Liver (tissue), 9 donors: ENCODE measurements around the gene TMBIM1. TPM values are rescaled to one million over a fixed set of nuclear protein-coding genes. Genes with fewer than 3 reads are reported as not detected.

ENCODE experiments used
- DNase-seq: peaks from one replicate; pipeline ENCODE4 v3.0.0-alpha.2; 2017; ENCODE audit warnings: low spot score
- H3K27ac ChIP-seq, 2 donors: one replicate each; pipeline ENCODE4 v1.7.0; 2013; ENCODE audit warnings: inconsistent platforms in 2 of 2, low read length in 2 of 2, control low read depth in 1 of 2, low read depth in 1 of 2, mild to moderate bottlenecking in 1 of 2
- H3K27me3 ChIP-seq, 4 donors: one replicate each; pipeline versions ENCODE4 v1.6.1 to v1.7.0; 2013; ENCODE audit warnings: low read length in 3 of 4, inconsistent platforms in 1 of 4, mild to moderate bottlenecking in 1 of 4, moderate library complexity in 1 of 4; ENCODE audit not compliant: control insufficient read depth in 4 of 4, insufficient read depth in 4 of 4
- H3K36me3 ChIP-seq, 4 donors: one replicate each; pipeline versions ENCODE4 v1.6.1 to v1.7.0; 2013; ENCODE audit warnings: low read length in 3 of 4, mild to moderate bottlenecking in 3 of 4, low read depth in 1 of 4, moderate library complexity in 1 of 4; ENCODE audit not compliant: control insufficient read depth in 4 of 4, insufficient read depth in 3 of 4
- H3K4me1 ChIP-seq, 4 donors: one replicate each; pipeline versions ENCODE4 v1.6.1 to v1.7.0; 2013; ENCODE audit warnings: low read length in 3 of 4, mild to moderate bottlenecking in 3 of 4, moderate library complexity in 1 of 4; ENCODE audit not compliant: control insufficient read depth in 4 of 4, insufficient read depth in 4 of 4
- H3K4me3 ChIP-seq, 3 donors: one replicate each; pipeline versions ENCODE4 v1.6.1 to v1.7.0; 2013; ENCODE audit warnings: low read length in 3 of 3, control low read depth in 1 of 3, low read depth in 1 of 3, mild to moderate bottlenecking in 1 of 3
- H3K9ac ChIP-seq, 2 donors: one replicate each; pipeline ENCODE4 v1.7.0; 2013; ENCODE audit warnings: low read length in 2 of 2, mild to moderate bottlenecking in 2 of 2, moderate library complexity in 2 of 2, control low read depth in 1 of 2, low read depth in 1 of 2
- H3K9me3 ChIP-seq, 4 donors: one replicate each; pipeline versions ENCODE4 v1.6.1 to v1.7.0; 2013; ENCODE audit warnings: low read length in 3 of 4; ENCODE audit not compliant: control insufficient read depth in 4 of 4
- ATF3 ChIP-seq: IDR thresholded peaks from 2 replicates; pipeline ENCODE4 v1.6.1; 2016; ENCODE audit warnings: antibody characterized with exemption
- FOXA2 ChIP-seq: IDR thresholded peaks from 2 replicates; pipeline ENCODE4 v1.6.1; 2016; ENCODE audit warnings: antibody characterized with exemption
- GABPA ChIP-seq, 2 donors: IDR thresholded peaks in 1 of 2; conservative IDR thresholded peaks in 1 of 2; 2 replicates each; pipeline ENCODE4 v1.6.1; 2016; ENCODE audit warnings: antibody characterized with exemption in 2 of 2, mild to moderate bottlenecking in 1 of 2, moderate library complexity in 1 of 2
- HNF4A ChIP-seq, 2 donors: conservative IDR thresholded peaks; 2 replicates each; pipeline ENCODE4 v1.6.1; 2016; ENCODE audit warnings: antibody characterized with exemption in 2 of 2, mild to moderate bottlenecking in 2 of 2
- HNF4G ChIP-seq: IDR thresholded peaks from 2 replicates; pipeline ENCODE4 v1.6.1; 2016; ENCODE audit warnings: antibody characterized with exemption
- JUND ChIP-seq, 2 donors: IDR thresholded peaks; 2 replicates each; pipeline ENCODE4 v1.6.1; 2016; ENCODE audit warnings: antibody characterized with exemption in 2 of 2
- MAX ChIP-seq: IDR thresholded peaks from 2 replicates; pipeline ENCODE4 v1.6.1; 2016; ENCODE audit warnings: antibody characterized with exemption
- NR2F2 ChIP-seq: IDR thresholded peaks from 2 replicates; pipeline ENCODE4 v1.6.1; 2016; ENCODE audit warnings: antibody characterized with exemption
- RAD21 ChIP-seq, 2 donors: IDR thresholded peaks; 2 replicates each; pipeline ENCODE4 v1.6.1; 2016; ENCODE audit warnings: antibody characterized with exemption in 2 of 2, mild to moderate bottlenecking in 2 of 2
- RXRA ChIP-seq, 2 donors: IDR thresholded peaks; 2 replicates each; pipeline ENCODE4 v1.6.1; 2017 to 2018; ENCODE audit warnings: antibody characterized with exemption in 2 of 2, mild to moderate bottlenecking in 1 of 2
- SP1 ChIP-seq: IDR thresholded peaks from 2 replicates; pipeline ENCODE4 v1.6.1; 2018; ENCODE audit warnings: antibody characterized with exemption, mild to moderate bottlenecking
- TAF1 ChIP-seq: conservative IDR thresholded peaks from 2 replicates; pipeline ENCODE4 v1.6.1; 2016; ENCODE audit warnings: antibody characterized with exemption, mild to moderate bottlenecking
- YY1 ChIP-seq: IDR thresholded peaks from 2 replicates; pipeline ENCODE4 v1.6.1; 2016; ENCODE audit warnings: antibody characterized with exemption, mild to moderate bottlenecking
- ZBTB33 ChIP-seq: IDR thresholded peaks from 2 replicates; pipeline ENCODE4 v1.6.1; 2016; ENCODE audit warnings: antibody characterized with exemption
- WGBS: extraction: QIAGEN DNeasy Blood & Tissue Kit; methylation state at CpG from one replicate; pipeline ENCODE4 v1.1.7; 2013; 5-methylcytosine and 5-hydroxymethylcytosine counted together
- polyA plus RNA-seq, 2 donors: library from polyadenylated mRNA; stranded (reverse) in 1 of 2; unstranded in 1 of 2; fragments of 200-250 nt in 1 of 2; fragments of >200 nt in 1 of 2; fragmentation: Nextera tagmentation in 1 of 2; extraction: Ambion mirVana in 1 of 2; gene quantifications; one replicate each; pipeline versions ENCODE4 v1.2.1 to v1.2.3, GENCODE V29; 2013 to 2015
- total RNA-seq, 2 donors: library from RNA; depleted of rRNA; stranded (reverse); fragments of >200 nt; gene quantifications; one replicate each; pipeline ENCODE4 v1.2.3, GENCODE V29; 2014
- TF ChIP-seq, protein P1 (sequence below): fragments of 150-350 bp; IDR thresholded peaks from 2 replicates; pipeline ENCODE4 v1.5.1; 2017; ENCODE audit warnings: improper control_type of control experiment, low read depth, low read length; ENCODE audit not compliant: missing input control
- donor health status: healthy.
- donor health status: healthy.
- donor health status: healthy.
- donor health status: healthy.
- donor health status: healthy.

Gene TMBIM1
- total and polyA plus RNA-seq, 4 donors, result 61.8 to 133 (median 114) TPM

DNA sequence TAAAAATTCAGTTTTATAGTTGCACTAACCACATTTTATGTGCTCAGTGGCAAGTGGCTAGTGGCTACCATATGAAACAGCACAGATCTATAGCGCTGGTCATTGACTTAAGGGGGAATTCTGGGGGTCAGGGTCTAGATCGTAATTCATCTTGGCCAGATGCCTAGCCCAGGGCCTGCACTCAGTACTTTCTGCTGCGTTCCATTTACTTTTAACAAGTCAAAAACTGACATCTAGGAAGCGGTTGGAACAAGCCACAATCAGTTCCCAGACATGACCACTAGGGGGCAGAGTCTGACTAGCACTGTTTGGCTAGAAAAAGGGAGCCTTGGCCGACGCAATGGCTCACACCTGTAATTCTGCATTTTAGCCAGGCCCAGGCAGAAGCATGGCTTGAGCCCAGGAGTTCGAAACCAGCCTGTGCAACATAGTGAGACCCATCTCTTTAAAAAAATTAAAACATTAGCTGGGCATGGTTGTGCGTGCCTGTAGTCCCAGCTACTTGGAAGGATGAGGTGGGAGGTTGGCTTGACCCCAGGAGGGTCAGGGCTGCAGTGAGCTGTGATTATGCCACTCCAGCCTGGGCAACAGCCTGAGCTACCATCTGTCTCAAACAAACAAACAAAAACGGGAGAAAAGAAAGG lies 9.0 kb upstream of the TMBIM1 start:
- TF ChIP-seq, protein P1, sequence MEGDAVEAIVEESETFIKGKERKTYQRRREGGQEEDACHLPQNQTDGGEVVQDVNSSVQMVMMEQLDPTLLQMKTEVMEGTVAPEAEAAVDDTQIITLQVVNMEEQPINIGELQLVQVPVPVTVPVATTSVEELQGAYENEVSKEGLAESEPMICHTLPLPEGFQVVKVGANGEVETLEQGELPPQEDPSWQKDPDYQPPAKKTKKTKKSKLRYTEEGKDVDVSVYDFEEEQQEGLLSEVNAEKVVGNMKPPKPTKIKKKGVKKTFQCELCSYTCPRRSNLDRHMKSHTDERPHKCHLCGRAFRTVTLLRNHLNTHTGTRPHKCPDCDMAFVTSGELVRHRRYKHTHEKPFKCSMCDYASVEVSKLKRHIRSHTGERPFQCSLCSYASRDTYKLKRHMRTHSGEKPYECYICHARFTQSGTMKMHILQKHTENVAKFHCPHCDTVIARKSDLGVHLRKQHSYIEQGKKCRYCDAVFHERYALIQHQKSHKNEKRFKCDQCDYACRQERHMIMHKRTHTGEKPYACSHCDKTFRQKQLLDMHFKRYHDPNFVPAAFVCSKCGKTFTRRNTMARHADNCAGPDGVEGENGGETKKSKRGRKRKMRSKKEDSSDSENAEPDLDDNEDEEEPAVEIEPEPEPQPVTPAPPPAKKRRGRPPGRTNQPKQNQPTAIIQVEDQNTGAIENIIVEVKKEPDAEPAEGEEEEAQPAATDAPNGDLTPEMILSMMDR, result peak; percentile 98
- peak in 1 of 2 donors; percentile 38 for TF ChIP-seq RXRA (IDR thresholded peaks at IDR 0.05)
- peak; percentile 50 for TF ChIP-seq ATF3
- peak; percentile 15 to 36 for TF ChIP-seq HNF4A (conservative IDR thresholded peaks at IDR 0.05)
- peak; percentile 14 for TF ChIP-seq NR2F2
- peak; percentile 99 for TF ChIP-seq RAD21 (IDR thresholded peaks at IDR 0.05)
- no peak for TF ChIP-seq GABPA (IDR thresholded peaks at IDR 0.05 in 1 of 2, conservative IDR thresholded peaks at IDR 0.05 in 1 of 2)
- TF ChIP-seq YY1, result peak; percentile 40
- no peak for TF ChIP-seq TAF1
- peak; percentile 40 for TF ChIP-seq SP1
- Histone ChIP-seq H3K9ac (peak overlapping the region in 1 of 2 donors; percentile 21), H3K4me3 (no peak overlapping the region), H3K4me1 (peaks cover 7 to 11% (median 8%) of the 10 kb centered on the region in 4 donors), H3K9me3 (no peaks in the 10 kb centered on the region), H3K27me3 (no peaks in the 10 kb centered on the region), H3K27ac (no peak overlapping the region), H3K36me3 (no peaks in the 10 kb centered on the region)
- DNase-seq, result peak; percentile 90
- 8% methylated on average over 9 of the region's 9 CpGs for WGBS

DNA sequence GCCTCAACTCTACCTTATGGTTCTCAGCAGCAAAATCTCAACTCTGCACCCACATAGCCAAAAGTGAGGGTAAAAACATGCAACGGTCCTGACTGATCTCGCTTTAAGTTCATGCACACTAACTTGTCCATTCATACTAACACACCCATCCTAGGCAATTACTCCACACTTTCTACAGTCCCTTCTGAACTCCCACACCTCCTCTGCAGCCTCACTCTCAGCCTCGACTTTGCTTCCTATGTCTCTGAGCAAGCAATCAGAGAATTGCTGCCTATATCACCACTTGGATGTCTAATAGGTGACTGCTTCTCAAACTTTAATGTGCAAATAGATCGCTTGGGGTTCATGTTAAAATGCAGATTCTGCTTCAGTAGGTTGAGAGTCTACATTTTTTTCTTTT lies 7.8 kb upstream of the TMBIM1 start:
- H3K27ac ChIP-seq, result no peak overlapping the region
- no peak overlapping the region for H3K9ac ChIP-seq
- H3K4me3 ChIP-seq, result no peak overlapping the region
- no peaks in the 10 kb centered on the region for H3K9me3 ChIP-seq
- H3K27me3 ChIP-seq, result no peaks in the 10 kb centered on the region
- peaks cover 0 to 3% (median 2%) of the 10 kb centered on the region in 4 donors for H3K4me1 ChIP-seq
- no peak for DNase-seq
- WGBS, result 83% methylated on average over 4 of the region's 4 CpGs
- H3K36me3 ChIP-seq, result no peaks in the 10 kb centered on the region
- TF ChIP-seq ZBTB33 (no peak), HNF4G (no peak), ATF3 (no peak), TAF1 (no peak), NR2F2 (no peak), YY1 (no peak), SP1 (no peak), MAX (no peak), RAD21 (IDR thresholded peaks at IDR 0.05) (no peak), GABPA (IDR thresholded peaks at IDR 0.05 in 1 of 2, conservative IDR thresholded peaks at IDR 0.05 in 1 of 2) (no peak), FOXA2 (no peak), JUND (IDR thresholded peaks at IDR 0.05) (no peak), HNF4A (conservative IDR thresholded peaks at IDR 0.05) (no peak), RXRA (IDR thresholded peaks at IDR 0.05) (no peak)
- TF ChIP-seq, protein P1, result no peak
